Measurements from ENCODE around the gene NDUFS6.

DNA sequence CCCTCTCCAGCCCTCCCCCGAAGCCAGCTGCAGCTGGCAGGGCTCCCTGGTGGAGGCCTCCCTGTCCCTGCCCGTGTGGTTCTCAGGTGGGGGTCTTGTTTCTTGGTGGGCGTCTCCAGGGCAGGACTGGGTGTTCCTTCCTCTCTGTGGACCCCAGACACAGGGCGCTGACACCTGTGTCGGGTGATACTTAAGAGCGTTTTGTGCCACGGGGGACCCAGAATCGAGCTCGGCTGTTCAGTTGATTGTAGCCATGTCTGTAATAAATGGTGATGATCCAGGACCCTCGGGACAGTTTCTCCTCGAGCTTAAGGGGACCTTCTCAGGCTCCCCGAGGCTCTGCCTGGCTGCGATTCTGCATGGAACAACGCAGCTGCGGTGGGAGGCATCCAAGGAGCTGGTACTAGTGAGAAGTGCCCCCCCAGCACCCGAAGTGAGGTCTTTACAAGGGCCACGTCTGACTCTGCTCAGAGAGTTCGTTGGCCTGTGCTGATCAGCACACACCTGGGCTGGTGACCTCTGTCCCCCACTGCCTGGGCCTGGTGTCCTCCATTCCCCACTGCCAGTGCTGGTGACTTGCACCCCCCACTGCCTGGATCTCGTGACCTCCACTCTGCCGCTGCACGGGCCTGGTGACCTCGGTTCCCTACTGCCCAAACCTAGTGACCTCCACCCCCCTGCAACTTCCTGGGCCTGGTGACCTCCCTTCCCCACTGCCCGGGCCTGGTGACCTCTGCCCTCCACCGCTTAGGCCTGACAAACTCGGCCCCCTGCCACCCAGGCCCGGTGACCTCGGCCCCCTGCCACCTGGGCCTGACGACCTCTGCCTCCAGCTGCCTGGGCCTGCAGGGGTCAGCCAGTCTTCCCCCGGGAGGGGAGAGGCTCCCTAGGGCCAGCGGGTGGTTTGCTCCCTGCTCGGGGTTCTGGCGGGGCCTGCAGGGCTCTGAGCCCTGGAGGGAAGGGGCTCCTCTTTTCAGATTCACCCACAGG is 36.0 kb downstream of the NDUFS6 start:
- TF ChIP-seq, protein P1, sequence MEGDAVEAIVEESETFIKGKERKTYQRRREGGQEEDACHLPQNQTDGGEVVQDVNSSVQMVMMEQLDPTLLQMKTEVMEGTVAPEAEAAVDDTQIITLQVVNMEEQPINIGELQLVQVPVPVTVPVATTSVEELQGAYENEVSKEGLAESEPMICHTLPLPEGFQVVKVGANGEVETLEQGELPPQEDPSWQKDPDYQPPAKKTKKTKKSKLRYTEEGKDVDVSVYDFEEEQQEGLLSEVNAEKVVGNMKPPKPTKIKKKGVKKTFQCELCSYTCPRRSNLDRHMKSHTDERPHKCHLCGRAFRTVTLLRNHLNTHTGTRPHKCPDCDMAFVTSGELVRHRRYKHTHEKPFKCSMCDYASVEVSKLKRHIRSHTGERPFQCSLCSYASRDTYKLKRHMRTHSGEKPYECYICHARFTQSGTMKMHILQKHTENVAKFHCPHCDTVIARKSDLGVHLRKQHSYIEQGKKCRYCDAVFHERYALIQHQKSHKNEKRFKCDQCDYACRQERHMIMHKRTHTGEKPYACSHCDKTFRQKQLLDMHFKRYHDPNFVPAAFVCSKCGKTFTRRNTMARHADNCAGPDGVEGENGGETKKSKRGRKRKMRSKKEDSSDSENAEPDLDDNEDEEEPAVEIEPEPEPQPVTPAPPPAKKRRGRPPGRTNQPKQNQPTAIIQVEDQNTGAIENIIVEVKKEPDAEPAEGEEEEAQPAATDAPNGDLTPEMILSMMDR (IDR thresholded peaks at IDR 0.05; ENCODE audit: low read depth, low read length, poor library complexity, severe bottlenecking) = no peak
- no peak for TF ChIP-seq EZH2phosphoT487 (IDR thresholded peaks at IDR 0.05; ENCODE audit: borderline replicate concordance, low read length)

Data from DOHH2 (cell line).